ENCODE measurements around the gene SEMA5B. TPM values are rescaled to one million over a fixed set of nuclear protein-coding genes. Genes with fewer than 3 reads are reported as not detected.

Gene SEMA5B
- total RNA-seq, 1 experiment from 2014 or later: 1.0 TPM

- Mint-ChIP-seq H3K4me3 (ENCODE audit: unreplicated experiment) (no peak overlapping the region), H3K4me1 (ENCODE audit: low read depth, unreplicated experiment) (peaks cover 9% of the 10 kb centered on the region), H3K9me3 (ENCODE audit: unreplicated experiment) (no peaks in the 10 kb centered on the region), H3K36me3 (ENCODE audit: insufficient read depth, unreplicated experiment) (peaks cover 8% of the 10 kb centered on the region), H3K27ac (ENCODE audit: unreplicated experiment) (no peak overlapping the region), H3K27me3 (ENCODE audit: insufficient read depth, unreplicated experiment) (no peaks in the 10 kb centered on the region)
- intact Hi-C loops (cut with micrococcal nuclease; ENCODE audit: unreplicated experiment): no loop called here
- no peaks in the 10 kb centered on the region for H3K27me3 ChIP-seq (replicated peaks; ENCODE audit: control insufficient read depth, insufficient read depth, low read length)
- CTCF ChIA-PET: no interaction called here
- no peak for DNase-seq
- H3K4me1 ChIP-seq: peaks cover 19% of the 10 kb centered on the region
- no peaks in the 10 kb centered on the region for H3K9me3 ChIP-seq
- BruUV-seq (replicated peaks): no TSS peak
- POLR2A ChIA-PET: interaction anchor here (0.8 kb wide), 1 partner anchor 9 kb away, joined by 4 read pairs; the partner anchor contains the start of gene PDIA5
- no peaks in the 10 kb centered on the region for H3K36me3 ChIP-seq (ENCODE audit: control insufficient read depth, insufficient read depth, low read length)
- TF ChIP-seq CTCF (IDR thresholded peaks at IDR 0.05; ENCODE audit: insufficient read depth in 1 of 2, low read depth in 1 of 2, low read length in 1 of 2, severe bottlenecking in 1 of 2, unreplicated experiment in 1 of 2): no peak
- H3K4me3 ChIP-seq (ENCODE audit: low read depth, low read length): no peak overlapping the region
Observed at GRCh38 chr3:123076112-123076495, 48.5 kb upstream of the SEMA5B start.

GRCh38 chr3:123075359-123075758 lies 47.8 kb upstream of the SEMA5B start:
- Histone ChIP-seq H3K27me3 (replicated peaks; ENCODE audit: control insufficient read depth, insufficient read depth, low read length) (no peaks in the 10 kb centered on the region), H3K36me3 (ENCODE audit: control insufficient read depth, insufficient read depth, low read length) (no peaks in the 10 kb centered on the region), H3K4me3 (ENCODE audit: low read depth, low read length) (no peak overlapping the region), H3K9me3 (no peaks in the 10 kb centered on the region), H3K4me1 (peaks cover 12% of the 10 kb centered on the region)
- Mint-ChIP-seq H3K27me3 (ENCODE audit: insufficient read depth, unreplicated experiment) (no peaks in the 10 kb centered on the region), H3K36me3 (ENCODE audit: insufficient read depth, unreplicated experiment) (peaks cover 14% of the 10 kb centered on the region), H3K27ac (ENCODE audit: unreplicated experiment) (peak overlapping the region; percentile 42), H3K4me1 (ENCODE audit: low read depth, unreplicated experiment) (peaks cover 9% of the 10 kb centered on the region), H3K9me3 (ENCODE audit: unreplicated experiment) (no peaks in the 10 kb centered on the region), H3K4me3 (ENCODE audit: unreplicated experiment) (no peak overlapping the region)
- CTCF ChIA-PET: no interaction called here
- DNase-seq: no peak
- POLR2A ChIA-PET: no interaction called here
- intact Hi-C loops (cut with micrococcal nuclease; ENCODE audit: unreplicated experiment): no loop called here
- BruUV-seq (replicated peaks): no TSS peak
- TF ChIP-seq CTCF (IDR thresholded peaks at IDR 0.05; ENCODE audit: insufficient read depth in 1 of 2, low read depth in 1 of 2, low read length in 1 of 2, severe bottlenecking in 1 of 2, unreplicated experiment in 1 of 2): no peak

- Histone ChIP-seq H3K9me3 (no peaks in the 10 kb centered on the region), H3K36me3 (ENCODE audit: control insufficient read depth, insufficient read depth, low read length) (no peaks in the 10 kb centered on the region), H3K4me1 (peaks cover 12% of the 10 kb centered on the region), H3K27me3 (replicated peaks; ENCODE audit: control insufficient read depth, insufficient read depth, low read length) (no peaks in the 10 kb centered on the region), H3K4me3 (ENCODE audit: low read depth, low read length) (no peak overlapping the region)
- Mint-ChIP-seq H3K36me3 (ENCODE audit: insufficient read depth, unreplicated experiment) (peaks cover 19% of the 10 kb centered on the region), H3K9me3 (ENCODE audit: unreplicated experiment) (no peaks in the 10 kb centered on the region), H3K27ac (ENCODE audit: unreplicated experiment) (no peak overlapping the region), H3K27me3 (ENCODE audit: insufficient read depth, unreplicated experiment) (no peaks in the 10 kb centered on the region), H3K4me3 (ENCODE audit: unreplicated experiment) (no peak overlapping the region), H3K4me1 (ENCODE audit: low read depth, unreplicated experiment) (peaks cover 18% of the 10 kb centered on the region)
- DNase-seq: no peak
- ChIA-PET POLR2A (no interaction called here), CTCF (no interaction called here)
- BruUV-seq (replicated peaks): no TSS peak
- intact Hi-C loops (cut with micrococcal nuclease; ENCODE audit: unreplicated experiment): no loop called here
- no peak for TF ChIP-seq CTCF (IDR thresholded peaks at IDR 0.05; ENCODE audit: insufficient read depth in 1 of 2, low read depth in 1 of 2, low read length in 1 of 2, severe bottlenecking in 1 of 2, unreplicated experiment in 1 of 2)
Observed at GRCh38 chr3:123072564-123072963, 45.0 kb upstream of the SEMA5B start.

All from Caco-2 (cell line).